C4-2B (cell line): ENCODE data around the gene SP5.
"Not testable (repeated sequence)": the region's sequence is repeated elsewhere in the genome, so short reads cannot be mapped to it uniquely, and the experiment has no call there.

ENCODE experiments used
- H3K27ac ChIP-seq: fragments of 450-650 bp; 2 replicates; pipeline ENCODE4 v1.5.1; 2017
- CTCF ChIP-seq: fragments of 450-650 bp; conservative IDR thresholded peaks from 2 replicates; pipeline ENCODE4 v1.5.1; 2017; ENCODE audit warnings: mild to moderate bottlenecking
- ZFX ChIP-seq: fragments of 450-650 bp; IDR thresholded peaks from 2 replicates; pipeline ENCODE4 v1.6.1; 2017

SP5 gene

GRCh38 chr2:170733798-170734600 lies 18.9 kb downstream of the SP5 start:
- no peak overlapping the region for H3K27ac ChIP-seq
- no peak for TF ChIP-seq ZFX
- no peak for TF ChIP-seq CTCF

DNA sequence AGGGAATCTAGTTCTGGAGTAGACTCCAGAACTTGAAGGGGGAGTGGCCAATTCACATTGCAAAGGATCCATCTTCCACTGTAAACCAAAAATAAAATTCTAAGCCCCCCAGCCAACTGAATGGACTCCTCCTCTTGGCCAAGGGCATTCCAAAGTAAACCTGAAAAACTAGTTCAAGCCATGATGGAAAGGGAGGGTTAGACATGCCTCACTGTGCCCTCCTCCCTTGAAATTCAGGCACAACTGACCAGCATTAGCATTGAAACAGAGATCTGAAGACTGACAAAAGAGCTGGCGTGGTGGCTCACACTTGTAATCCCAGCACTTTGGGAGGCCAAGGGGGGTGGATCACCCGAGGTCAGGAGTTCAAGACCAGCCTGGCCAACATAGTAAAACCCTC lies 19.5 kb downstream of the SP5 start:
- H3K27ac ChIP-seq: not testable (repeated sequence)

GRCh38 chr2:170736628-170737027 lies 21.5 kb downstream of the SP5 start:
- no peak overlapping the region for H3K27ac ChIP-seq
- TF ChIP-seq ZFX (no peak), CTCF (no peak; the same call in 1 of the 2 replicates)

- TF ChIP-seq CTCF (no peak), ZFX (no peak)
Measured at GRCh38 chr2:170737406-170737805, 22.3 kb downstream of the SP5 start.

GRCh38 chr2:170737821-170738220 lies 22.7 kb downstream of the SP5 start:
- no peak overlapping the region for H3K27ac ChIP-seq
- no peak for TF ChIP-seq ZFX
- no peak for TF ChIP-seq CTCF

More at GRCh38 chr2:170737406-170737805, 22.3 kb downstream of the SP5 start:
- H3K27ac ChIP-seq: no peak overlapping the region

- TF ChIP-seq CTCF: no peak
- TF ChIP-seq ZFX: no peak
- H3K27ac ChIP-seq: no peak overlapping the region
Measured at GRCh38 chr2:170739048-170739447, 23.9 kb downstream of the SP5 start.

- H3K27ac ChIP-seq: no peak overlapping the region
- TF ChIP-seq CTCF: no peak
- no peak for TF ChIP-seq ZFX
Measured at GRCh38 chr2:170739507-170740046, 24.4 kb downstream of the SP5 start.

DNA sequence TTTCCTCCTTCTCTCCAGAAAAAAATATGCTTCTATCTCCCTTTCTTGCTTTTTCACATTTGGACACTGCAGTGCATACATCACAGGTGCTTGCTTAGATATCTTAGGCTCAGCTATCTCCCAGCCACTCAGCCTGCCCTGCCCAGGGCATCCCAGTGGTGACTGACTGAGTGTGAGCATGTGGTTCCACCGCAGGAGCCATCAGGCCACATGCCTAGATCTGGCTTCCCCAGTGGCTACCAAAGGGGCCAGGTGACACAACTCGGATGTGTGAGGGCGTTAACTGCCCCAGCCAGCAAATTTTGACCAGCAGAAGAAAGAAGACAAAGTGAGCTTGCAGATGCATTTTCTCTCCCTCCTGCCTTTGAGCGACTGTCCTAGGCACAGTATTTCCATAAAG lies 25.5 kb downstream of the SP5 start:
- TF ChIP-seq ZFX (no peak), CTCF (no peak)
- H3K27ac ChIP-seq: no peak overlapping the region
